ENCODE data around the gene ATP6V0C.
"Not testable (repeated sequence)": the region's sequence is repeated elsewhere in the genome, so short reads cannot be mapped to it uniquely, and the experiment has no call there.

Gene ATP6V0C

DNA sequence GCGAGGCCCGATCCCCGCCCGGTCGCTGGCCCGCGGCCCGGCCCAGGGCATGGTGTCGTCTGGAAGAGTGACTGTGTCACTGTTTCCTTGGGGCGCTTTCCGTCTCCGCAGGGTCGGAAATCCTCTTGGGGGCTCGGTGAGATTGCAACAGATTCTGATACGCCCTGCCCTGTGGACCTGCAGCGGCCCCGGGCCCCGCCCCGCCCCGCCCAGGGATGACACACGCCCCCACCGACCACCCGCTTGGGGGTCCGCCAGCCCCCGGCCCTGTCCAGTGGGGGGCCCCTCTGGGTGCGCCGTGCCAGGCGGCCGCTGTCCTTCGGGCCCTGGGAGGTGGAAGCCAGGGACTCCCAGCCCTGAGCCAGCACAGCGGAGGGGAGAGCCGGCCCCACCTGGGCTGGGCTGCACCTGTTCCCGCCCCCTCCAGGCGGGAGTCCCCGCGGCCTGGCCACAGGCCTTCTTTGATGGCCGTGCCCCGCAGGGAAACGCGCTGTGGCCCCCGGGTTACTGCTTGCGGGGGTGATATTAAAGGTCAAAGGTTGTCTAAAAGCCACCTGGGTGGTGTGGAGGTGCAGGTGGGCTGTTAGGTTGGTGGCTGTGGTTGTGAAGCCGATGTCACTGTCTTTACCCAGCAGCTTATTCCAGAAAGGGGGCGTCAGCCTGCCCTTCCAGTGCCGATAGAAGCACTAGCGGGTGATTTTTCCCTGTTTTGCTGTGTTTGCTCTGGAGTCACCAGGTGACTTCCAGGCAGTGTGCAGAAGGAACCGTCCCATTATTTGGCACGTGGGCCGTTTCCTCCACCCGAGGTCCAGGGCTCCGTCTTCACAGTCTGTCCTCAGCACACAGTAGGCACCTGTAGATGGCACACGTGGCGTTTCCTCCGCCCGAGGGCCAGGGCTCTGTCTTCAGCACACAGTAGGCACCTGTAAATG is 38.1 kb upstream of the ATP6V0C start:
- peak; percentile 39 for DNase-seq

DNA sequence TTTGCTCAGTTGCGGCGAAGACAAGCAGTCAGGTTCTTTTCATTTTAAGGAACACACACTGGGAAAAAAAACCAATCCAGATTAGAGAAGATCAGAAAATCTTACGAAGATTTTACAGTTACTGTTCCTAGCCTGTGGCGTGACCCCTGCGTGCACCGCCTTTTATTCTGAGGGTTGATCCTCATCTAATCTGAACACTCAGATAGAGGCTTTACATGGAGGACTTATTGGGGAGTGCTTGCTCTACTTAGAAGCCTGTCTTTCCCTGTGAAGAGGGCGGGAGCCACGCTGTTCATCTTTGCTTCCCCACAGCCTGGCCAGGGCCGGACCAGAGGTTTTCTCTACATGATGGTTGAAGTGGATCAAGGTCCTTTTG is 37.4 kb upstream of the ATP6V0C start:
- no peak for DNase-seq

DNA sequence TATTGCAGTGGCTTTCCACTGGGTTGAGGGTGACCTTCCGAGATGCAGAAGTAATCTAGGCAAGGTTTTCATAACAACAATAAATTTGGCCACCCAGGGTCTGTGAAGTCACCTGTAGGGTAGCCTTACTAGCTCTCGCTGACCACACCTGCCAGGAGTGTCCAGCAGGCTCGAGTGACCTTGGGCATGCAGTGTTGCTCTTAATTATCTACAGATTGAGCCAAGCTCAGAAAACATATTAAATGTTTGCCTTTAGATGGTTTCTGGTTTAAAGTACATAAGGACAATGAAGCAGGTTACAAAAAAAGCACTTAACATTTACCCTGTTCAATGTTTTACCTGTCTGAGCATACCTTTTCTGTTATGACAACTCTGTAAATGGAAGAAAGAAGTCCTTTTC is 37.0 kb upstream of the ATP6V0C start:
- no peak for DNase-seq

DNA sequence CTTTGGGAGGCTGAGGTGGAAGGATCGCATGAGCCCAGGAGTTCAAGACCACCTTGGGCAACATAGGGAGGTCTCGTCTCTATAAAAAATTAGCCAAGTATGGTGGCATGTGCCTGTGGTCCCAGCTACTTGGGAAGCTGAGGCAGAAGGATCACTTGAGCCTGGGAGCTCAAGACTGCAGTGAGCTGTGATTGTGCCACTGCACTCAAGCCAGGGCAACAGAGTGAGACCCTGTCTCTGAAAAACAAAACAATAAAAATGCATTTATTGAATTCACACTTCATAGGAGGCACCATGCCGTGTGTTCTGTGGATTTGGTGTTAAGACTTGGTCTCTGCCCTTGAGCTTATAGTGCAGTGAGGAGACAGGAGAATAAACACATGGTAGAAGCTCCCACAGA is 36.4 kb upstream of the ATP6V0C start:
- no peak for DNase-seq

DNA sequence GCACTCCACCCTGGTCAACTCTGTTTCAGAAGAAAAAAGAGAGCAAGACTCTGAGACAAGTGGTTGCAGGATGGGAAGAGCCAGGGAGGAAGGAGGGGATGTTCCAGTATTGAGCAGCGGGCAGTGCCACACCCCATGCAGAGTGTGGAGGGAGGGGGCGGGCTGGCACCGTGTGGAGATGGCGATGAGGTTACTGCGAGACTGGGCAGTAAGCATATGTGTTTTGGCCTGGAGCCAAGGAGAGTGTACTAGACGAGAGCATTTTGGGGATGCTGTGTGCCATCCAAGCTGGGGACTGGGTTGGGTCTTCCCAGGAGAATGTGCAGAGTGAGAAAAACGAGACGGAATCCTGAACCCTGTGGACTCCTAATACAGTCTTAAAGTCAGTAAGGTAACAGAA is 35.5 kb upstream of the ATP6V0C start:
- no peak for DNase-seq

DNA sequence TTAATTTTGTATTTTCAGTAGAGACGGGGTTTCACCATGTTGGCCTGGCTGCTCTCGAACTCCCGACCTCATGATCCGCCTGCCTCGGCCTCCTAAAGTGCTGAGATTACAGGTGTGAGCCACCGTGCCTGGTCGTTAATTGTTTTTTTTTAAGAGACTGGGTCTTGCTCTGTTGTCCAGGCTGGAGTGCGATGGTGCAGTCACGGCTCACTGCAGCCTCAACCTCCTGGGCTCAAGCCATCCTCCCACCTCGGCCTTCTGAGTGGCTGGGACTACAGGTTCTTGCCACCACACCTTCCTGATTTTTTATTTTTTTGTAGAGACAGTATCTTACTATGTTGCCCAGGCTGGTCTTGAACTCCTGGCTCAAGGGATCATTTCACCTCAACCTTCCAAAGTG is 33.8 kb upstream of the ATP6V0C start:
- not testable (repeated sequence) for DNase-seq

DNA sequence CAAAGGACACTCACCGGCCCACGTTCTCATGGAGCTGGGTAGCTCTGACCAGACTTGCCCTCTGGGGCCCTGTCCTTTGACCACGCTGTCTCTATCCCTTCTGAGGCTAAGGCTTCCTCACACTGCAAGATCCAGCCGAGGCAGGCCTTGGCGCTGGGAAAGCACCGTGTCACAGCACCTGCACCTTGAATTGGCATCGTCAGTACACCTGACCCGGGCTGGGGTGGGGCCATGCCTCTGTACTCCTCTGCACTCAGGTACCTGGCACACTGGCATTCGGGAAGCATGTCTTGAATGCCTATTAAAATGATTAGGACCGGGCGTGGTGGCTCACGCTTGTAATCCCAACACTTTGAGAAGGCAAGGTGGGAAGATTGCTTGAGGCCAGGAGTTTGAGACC is 32.8 kb upstream of the ATP6V0C start:
- DNase-seq, result no peak

DNA sequence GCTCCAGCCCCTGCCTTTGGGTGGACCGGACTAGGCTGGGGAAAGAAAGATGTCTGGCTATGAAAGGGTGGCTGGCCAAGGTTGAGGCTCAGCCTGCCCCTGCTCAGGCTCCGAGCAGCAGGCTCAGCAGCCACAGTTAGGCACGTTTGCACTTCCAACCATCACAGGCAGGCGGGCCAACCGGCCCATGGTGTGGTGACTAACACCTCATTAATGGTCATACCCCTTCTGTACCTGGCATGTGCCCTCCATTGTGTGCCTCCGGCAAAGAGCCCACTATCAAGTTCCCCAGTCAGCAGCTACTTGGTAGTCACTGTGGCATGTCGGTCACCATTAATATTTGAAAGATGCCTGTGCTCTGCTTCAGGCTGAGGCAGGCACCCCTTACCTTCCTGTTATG is 32.1 kb upstream of the ATP6V0C start:
- DNase-seq, result no peak

DNA sequence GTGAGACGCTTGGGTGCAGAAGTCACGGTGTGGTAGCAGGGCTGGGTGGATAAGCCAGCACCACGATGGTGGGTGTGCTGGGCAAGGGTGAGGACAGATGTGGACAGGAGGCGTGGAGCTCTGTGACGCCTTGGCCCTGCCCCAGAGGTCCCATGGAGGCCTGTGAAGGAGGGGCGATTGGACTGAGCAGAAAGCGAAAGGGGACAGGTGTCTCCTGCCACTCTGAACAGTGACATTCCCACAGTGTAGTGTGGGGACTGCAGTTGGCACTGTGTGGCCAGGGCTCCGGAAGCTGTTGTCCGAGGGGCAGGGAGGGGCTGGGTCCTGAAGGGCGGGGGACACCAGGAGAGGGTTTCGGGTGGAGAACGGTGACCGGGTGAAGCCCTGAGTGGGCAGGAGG is 31.5 kb upstream of the ATP6V0C start:
- no peak for DNase-seq

DNA sequence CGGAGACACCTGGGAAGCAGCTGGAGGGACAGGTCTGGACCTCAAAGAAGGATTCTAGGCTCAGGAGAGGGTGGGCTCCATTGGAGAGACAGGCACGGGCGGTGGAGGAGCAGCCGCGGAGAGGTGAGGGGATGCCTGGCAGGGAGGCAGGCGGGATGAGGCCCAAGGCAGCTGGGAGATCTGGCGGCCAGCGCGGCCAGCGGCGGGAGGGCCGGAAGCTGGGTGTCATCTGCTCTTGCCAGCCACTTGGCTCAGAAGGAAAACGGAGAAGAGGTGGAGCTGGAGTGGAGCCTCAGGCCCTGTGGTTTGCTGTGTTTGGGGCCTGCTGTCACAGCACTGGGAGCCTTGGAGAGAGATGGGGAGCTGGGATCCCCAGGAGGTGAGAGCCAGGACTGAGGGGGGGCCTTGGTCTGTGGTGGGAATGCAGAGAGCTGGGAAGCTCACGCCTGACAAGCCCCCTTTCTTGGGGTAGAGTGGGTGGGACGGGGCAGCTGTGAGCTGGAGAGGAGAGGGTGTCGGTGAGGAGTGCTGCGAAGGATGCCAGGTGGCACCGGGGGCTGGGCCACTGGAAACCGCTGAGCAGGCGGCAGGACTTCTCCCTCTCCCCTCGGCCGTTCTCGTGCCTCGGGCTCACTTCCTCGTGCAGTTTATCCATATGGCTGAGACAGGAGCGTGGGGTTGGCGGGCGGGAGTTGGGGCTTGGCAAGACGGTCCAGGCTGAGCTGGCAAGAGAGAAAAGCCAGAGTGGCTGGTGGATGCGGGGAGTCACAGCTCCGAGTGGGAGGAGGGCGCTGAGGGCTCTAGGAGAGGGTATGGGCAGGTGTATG is 30.8 kb upstream of the ATP6V0C start:
- no peak for DNase-seq

DNA sequence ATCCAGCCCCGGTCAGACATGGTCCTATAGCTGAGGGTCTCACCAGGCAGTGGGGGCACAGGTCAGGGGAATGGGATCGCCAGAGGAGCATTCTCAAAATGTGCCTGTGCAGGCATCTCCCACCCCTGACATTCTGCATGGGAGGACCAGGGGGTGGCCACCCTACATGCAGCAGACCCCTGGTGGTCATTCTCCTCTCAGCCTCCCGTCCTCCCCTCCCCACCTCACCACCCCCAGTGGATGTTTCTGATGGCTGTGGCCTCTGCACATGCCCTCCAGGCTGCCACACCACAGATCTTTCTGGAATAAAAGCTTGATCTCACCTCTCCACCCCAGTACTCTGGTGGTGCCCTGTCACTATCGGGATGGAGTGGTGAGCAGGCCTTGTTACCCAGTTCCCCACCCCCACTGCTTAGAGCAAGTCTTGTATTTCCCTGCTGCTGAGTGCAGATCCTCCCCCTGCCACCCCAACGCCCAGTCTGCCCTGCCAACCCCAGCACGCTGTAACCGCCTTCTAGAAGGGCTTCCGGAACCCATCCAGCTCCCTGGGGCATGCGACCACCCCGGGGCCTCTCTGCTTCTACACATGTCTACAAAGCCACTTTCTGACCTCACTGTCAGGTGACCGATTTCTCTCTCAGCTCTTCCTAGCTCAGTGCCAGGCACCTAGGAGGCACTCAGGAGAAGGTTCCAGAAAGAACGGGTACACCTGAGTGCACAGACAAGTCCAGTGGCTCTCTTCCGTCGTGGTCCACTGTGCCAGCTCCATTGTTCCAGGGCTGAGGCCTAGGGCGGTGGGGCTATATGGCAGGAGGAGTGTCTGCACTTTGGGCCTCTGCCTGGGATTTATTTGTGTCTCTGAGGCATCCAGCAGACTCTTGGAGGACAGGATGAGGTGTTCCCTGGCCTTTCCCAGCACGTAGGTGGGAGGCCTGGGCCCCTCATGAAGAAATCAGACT is 29.5 kb upstream of the ATP6V0C start:
- no peak for DNase-seq

DNA sequence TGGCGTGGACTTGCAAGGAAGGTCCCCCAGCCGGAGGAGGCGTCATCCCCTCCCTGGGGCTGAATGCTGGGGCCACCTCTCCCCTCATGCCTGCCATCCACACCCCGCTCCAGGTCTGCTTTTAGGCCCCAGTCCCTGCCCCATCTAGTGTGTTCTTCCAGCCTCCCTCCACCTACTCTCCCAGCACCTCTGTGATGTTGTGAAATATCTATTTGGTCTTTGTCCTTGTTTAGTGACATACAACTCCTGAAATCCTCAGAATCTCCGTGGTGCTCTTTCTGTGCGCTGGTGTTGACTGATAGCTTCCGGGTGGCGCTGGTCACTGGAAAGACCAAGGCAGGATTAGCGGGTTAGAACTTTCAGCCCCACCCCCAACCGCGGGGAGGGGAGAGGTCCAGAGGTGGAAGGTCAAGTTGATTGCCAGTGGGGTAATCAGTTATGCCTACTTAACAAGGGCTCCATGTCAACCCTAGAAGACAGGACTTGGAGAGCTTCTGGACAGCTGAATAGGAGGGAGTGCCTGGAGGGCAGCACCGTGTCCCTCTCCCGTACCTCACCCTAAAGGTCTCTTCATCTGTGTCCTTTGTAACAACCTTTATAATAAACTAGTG is 28.7 kb upstream of the ATP6V0C start:
- DNase-seq, result no peak

DNA sequence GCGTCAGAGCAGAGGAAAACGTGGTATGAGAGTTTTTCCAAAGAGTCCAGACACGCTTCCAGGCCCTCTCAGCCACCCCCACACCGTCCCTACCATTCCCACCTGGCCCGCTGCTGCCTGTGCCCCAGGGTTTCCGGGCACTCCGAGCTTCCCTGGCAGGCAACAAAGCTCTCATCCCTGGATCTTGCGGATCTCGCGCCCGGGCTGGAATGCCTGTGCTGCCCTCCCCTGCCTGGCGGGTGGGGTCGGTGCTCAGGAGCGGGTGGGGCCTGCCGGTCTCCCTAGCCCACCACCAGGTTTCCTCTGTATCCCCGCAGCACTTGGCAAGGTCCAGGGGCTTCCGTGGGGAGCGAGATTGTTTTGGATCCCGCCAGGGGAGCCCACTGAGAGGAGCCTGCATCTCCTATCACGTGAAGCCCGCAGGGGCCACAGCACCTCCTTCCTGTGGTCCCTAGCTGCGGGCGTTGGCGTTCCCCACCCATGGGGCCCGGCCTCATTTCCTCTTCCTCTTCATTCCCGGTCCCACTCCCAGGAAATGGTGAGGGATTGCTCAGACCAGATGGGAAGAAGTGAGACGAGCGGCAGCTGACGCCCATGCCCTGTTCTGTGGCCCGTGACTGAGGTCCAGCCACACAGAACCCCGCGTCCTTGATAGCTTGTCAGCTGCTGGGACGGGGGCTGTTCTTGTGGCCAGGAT is 27.8 kb upstream of the ATP6V0C start:
- no peak for DNase-seq

DNA sequence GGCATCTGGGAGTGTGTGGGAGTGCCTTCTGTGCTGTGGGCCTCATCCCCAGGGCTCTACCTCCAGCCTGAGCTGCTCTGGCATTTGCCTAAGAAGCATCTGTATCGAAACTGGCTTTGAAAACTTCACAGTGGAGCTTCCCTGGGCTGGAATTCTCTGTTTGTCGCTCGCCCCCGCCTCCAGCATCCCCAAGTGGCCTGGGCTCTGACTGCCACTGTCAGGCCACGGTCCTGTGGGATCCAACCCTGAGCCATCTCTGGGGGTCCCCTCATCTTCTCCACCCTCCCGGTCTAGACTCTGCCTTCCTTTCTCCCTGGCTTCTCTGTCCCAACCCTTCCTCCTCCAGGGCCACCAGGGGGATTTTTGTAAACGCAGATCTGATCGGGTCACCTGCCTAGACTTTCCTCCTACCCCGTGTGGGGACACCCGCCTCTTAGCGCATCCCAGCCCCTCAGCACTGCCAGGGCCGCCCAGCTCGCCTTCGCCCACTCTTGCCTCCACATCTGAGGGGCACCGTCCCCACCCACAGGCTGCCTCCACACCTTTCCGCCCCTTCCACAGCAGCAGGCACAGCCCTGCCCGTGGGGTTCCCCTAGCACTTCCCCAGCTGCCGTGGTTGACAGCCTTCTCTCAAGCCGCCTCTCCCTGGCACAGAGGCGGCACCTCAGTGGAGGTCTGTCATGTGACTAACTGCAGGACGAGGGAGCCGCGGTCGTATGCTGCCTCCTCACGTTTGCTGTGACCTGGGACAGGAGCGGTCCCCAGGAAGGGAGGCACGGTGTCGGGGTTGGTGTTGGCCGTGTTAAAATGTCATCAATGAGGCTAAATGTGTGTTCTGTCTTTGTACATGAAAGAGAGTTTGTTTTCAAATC is 26.9 kb upstream of the ATP6V0C start:
- peak; percentile 71 for DNase-seq

DNA sequence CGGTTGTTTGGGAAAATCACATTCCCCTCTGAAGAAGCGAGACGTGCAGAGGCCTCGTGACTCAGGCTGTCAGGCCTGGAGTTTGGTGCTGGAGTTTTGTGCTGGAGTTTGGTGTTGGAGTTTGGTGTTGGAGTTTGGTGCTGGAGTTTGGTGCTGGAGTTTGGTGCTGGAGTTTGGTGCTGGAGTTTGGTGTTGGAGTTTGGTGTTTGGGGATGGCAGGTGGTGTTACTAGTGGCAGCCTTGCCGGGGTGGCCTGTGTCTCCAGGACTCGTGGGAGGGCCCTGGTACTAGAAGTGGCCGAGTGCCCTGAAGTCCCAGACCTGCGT is 26.3 kb upstream of the ATP6V0C start:
- DNase-seq, result no peak

DNA sequence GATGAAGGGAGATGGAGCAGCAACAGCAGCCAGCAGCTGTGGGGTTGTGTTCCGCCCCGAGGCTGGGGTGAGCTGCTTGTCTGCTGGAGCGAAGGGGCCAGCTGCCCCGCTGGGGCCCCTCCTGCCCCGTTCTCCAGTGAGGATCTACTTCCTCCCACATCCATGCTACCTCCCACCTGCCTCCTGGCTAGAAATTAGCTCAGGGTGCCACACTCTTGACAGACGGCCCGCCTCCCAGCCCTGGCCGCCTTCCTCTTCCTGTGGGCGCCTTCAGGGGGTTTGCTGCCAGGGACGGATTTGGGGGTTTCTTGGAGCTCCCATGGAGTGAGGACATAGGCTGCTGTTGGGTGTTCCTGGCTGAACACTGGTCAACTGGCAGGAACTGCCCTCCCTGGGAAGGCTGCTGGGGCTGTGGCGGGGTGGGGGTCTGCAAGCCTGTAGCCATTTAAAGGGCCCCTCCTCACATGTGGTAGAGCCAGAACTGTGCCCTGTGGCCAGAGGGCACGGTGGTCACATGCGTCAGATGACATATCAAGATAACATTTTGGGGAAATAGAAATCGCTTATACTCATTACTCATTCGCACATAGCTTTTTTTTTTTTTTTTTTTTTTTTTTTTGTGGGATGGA is 25.7 kb upstream of the ATP6V0C start:
- no peak for DNase-seq

DNA sequence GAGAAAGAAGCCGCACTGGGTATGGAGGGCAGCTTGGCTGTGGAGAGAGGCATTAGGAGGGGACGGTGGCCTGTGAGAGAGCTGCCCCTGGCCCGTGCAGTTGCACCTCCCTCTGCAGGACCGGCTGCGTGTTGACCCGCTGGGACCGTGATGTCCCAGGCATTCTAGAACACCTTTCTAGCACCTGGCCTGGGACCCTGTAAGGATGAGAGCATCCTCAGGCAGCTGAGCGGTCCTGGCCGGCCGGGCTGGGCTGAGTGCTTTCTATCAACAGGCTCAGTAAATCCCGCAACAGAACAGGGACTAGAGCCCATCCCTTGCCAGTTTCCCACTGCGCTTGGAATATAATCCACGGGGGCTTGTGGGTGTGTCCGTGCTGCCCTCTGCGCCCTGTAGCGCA is 24.2 kb upstream of the ATP6V0C start:
- DNase-seq, result no peak

DNA sequence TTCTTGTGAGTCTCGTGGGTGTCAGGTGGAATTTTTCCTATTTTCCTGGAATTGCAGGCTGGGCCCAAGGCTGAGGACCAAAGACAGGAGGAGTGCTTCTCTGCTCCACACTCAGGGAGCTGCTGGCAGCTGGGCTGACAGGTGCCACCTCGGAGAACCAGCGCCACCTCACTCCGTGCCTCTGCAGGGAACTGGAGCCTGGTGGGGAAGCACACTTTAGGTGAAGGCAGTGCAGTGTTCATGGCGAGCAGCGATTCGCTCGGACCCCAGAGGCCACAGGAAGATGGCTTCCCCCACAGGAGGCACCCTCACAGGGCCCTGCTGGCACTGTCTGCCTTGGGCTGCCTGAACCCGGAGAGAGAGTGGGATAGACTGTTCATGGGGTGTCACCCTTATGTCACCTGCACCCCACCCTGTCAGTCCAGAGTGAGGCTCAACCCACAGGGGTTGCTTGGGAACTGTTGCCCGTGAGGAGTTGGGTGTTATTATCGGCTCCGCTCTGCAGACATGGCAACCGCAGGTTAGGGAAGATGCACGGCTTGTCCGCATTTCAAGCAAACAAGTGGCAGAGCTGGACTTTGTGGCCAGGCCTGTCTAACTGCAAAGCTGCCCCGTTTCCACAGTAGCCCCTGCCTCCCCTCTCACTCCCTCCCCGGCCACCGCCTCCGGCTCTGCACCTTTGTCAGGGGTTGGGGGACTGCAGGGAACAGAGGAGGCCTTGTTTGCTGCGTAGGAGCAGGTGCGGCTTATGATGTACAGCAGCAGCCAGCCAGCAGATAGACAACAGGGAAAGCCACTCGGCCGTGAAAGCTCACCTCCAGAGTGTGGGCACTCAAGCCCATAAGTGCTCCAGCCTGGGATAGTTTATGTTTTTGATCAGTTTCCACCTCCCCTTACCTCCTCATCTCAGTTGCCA is 23.3 kb upstream of the ATP6V0C start:
- no peak for DNase-seq

DNA sequence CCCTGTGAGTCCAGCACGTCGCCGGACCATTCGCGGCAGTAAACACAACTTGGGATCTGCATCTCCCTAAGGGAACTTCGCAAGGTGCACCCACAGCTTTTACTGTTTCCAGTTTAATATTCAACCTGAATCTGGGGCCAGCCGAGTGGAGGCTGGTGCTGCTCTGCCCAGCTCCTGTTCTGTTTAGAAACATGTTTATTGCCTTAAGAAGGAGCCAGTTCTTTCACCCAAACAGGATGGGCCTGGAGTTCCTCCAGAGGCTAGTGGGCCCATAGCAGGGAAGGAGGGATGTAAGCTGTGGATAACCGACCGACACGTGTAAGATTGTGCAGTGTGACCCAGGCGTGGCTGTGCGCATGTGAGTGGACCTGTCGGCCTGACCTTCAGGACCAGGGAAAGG is 21.5 kb upstream of the ATP6V0C start:
- DNase-seq, result no peak
